ENCODE measurements around the gene PPP2R2C.

Gene PPP2R2C

GRCh38 chr4:6468376-6468775 lies 4.0 kb downstream of the PPP2R2C start:
- no peaks in the 10 kb centered on the region for H3K36me3 ChIP-seq (ENCODE audit: insufficient read depth, insufficient read length, low read length)
- peaks cover 71% of the 10 kb centered on the region for H3K27me3 ChIP-seq (ENCODE audit: insufficient read depth, insufficient read length)

GRCh38 chr4:6467600-6467999 lies 4.8 kb downstream of the PPP2R2C start:
- Histone ChIP-seq H3K4me1 (ENCODE audit: insufficient read depth, insufficient read length) (peaks cover 5% of the 10 kb centered on the region), H3K9ac (ENCODE audit: insufficient read length, low read depth) (no peak overlapping the region), H3K4me3 (ENCODE audit: insufficient read length, low read depth) (no peak overlapping the region), H3K36me3 (ENCODE audit: insufficient read depth, insufficient read length, low read length) (no peaks in the 10 kb centered on the region), H3K9me3 (ENCODE audit: insufficient read depth, low read length) (no peaks in the 10 kb centered on the region), H3K27me3 (ENCODE audit: insufficient read depth, insufficient read length) (peaks cover 63% of the 10 kb centered on the region)
- TF ChIP-seq YY1 (IDR thresholded peaks at IDR 0.05; ENCODE audit: insufficient read depth, insufficient read length) (no peak), ZNF274 (IDR thresholded peaks at IDR 0.05; ENCODE audit: low read depth, low read length) (no peak), SUZ12 (IDR thresholded peaks at IDR 0.05; ENCODE audit: extremely low read depth, insufficient read depth, insufficient read length) (no peak)
- DNase-seq (ENCODE audit: low read depth, low spot score): no peak

More at GRCh38 chr4:6468376-6468775, 4.0 kb downstream of the PPP2R2C start:
- TF ChIP-seq YY1 (IDR thresholded peaks at IDR 0.05; ENCODE audit: insufficient read depth, insufficient read length): no peak
- no peak for DNase-seq (ENCODE audit: low read depth, low spot score)
- Histone ChIP-seq H3K4me1 (ENCODE audit: insufficient read depth, insufficient read length) (peaks cover 5% of the 10 kb centered on the region), H3K9me3 (ENCODE audit: insufficient read depth, low read length) (no peaks in the 10 kb centered on the region), H3K9ac (ENCODE audit: insufficient read length, low read depth) (no peak overlapping the region), H3K4me3 (ENCODE audit: insufficient read length, low read depth) (no peak overlapping the region)

GRCh38 chr4:6466756-6467381 lies 5.5 kb downstream of the PPP2R2C start:
- DNase-seq (ENCODE audit: low read depth, low spot score): no peak
- TF ChIP-seq YY1 (IDR thresholded peaks at IDR 0.05; ENCODE audit: insufficient read depth, insufficient read length) (no peak), ZNF274 (IDR thresholded peaks at IDR 0.05; ENCODE audit: low read depth, low read length) (no peak), SUZ12 (IDR thresholded peaks at IDR 0.05; ENCODE audit: extremely low read depth, insufficient read depth, insufficient read length) (no peak)
- peaks cover 5% of the 10 kb centered on the region for H3K4me1 ChIP-seq (ENCODE audit: insufficient read depth, insufficient read length)

GRCh38 chr4:6465955-6466354 lies 6.5 kb downstream of the PPP2R2C start:
- Histone ChIP-seq H3K4me1 (ENCODE audit: insufficient read depth, insufficient read length) (peaks cover 5% of the 10 kb centered on the region), H3K9ac (ENCODE audit: insufficient read length, low read depth) (no peak overlapping the region), H3K36me3 (ENCODE audit: insufficient read depth, insufficient read length, low read length) (no peaks in the 10 kb centered on the region), H3K4me3 (ENCODE audit: insufficient read length, low read depth) (no peak overlapping the region), H3K9me3 (ENCODE audit: insufficient read depth, low read length) (no peaks in the 10 kb centered on the region), H3K27me3 (ENCODE audit: insufficient read depth, insufficient read length) (peaks cover 50% of the 10 kb centered on the region)
- no peak for DNase-seq (ENCODE audit: low read depth, low spot score)
- TF ChIP-seq YY1 (IDR thresholded peaks at IDR 0.05; ENCODE audit: insufficient read depth, insufficient read length): no peak
- no peak for TF ChIP-seq SUZ12 (IDR thresholded peaks at IDR 0.05; ENCODE audit: extremely low read depth, insufficient read depth, insufficient read length)
- no peak for TF ChIP-seq ZNF274 (IDR thresholded peaks at IDR 0.05; ENCODE audit: low read depth, low read length)

More at GRCh38 chr4:6466756-6467381, 5.5 kb downstream of the PPP2R2C start:
- Histone ChIP-seq H3K9me3 (ENCODE audit: insufficient read depth, low read length) (no peaks in the 10 kb centered on the region), H3K4me3 (ENCODE audit: insufficient read length, low read depth) (no peak overlapping the region), H3K27me3 (ENCODE audit: insufficient read depth, insufficient read length) (peaks cover 59% of the 10 kb centered on the region), H3K36me3 (ENCODE audit: insufficient read depth, insufficient read length, low read length) (no peaks in the 10 kb centered on the region), H3K9ac (ENCODE audit: insufficient read length, low read depth) (no peak overlapping the region)

- no peak for DNase-seq (ENCODE audit: low read depth, low spot score)
- H3K9ac ChIP-seq (ENCODE audit: insufficient read length, low read depth): no peak overlapping the region
- no peak overlapping the region for H3K4me3 ChIP-seq (ENCODE audit: insufficient read length, low read depth)
- H3K4me1 ChIP-seq (ENCODE audit: insufficient read depth, insufficient read length): peaks cover 5% of the 10 kb centered on the region
- peaks cover 41% of the 10 kb centered on the region for H3K27me3 ChIP-seq (ENCODE audit: insufficient read depth, insufficient read length)
- no peaks in the 10 kb centered on the region for H3K36me3 ChIP-seq (ENCODE audit: insufficient read depth, insufficient read length, low read length)
- no peaks in the 10 kb centered on the region for H3K9me3 ChIP-seq (ENCODE audit: insufficient read depth, low read length)
- TF ChIP-seq YY1 (IDR thresholded peaks at IDR 0.05; ENCODE audit: insufficient read depth, insufficient read length) (no peak), ZNF274 (IDR thresholded peaks at IDR 0.05; ENCODE audit: low read depth, low read length) (no peak), SUZ12 (IDR thresholded peaks at IDR 0.05; ENCODE audit: extremely low read depth, insufficient read depth, insufficient read length) (no peak)
Measured at GRCh38 chr4:6464842-6465588, 7.4 kb downstream of the PPP2R2C start.

GRCh38 chr4:6463311-6464289 lies 8.8 kb downstream of the PPP2R2C start:
- no peak for DNase-seq (ENCODE audit: low read depth, low spot score)
- no peak overlapping the region for H3K4me3 ChIP-seq (ENCODE audit: insufficient read length, low read depth)
- no peaks in the 10 kb centered on the region for H3K9me3 ChIP-seq (ENCODE audit: insufficient read depth, low read length)
- peaks cover 27% of the 10 kb centered on the region for H3K27me3 ChIP-seq (ENCODE audit: insufficient read depth, insufficient read length)
- H3K4me1 ChIP-seq (ENCODE audit: insufficient read depth, insufficient read length): peaks cover 5% of the 10 kb centered on the region
- no peak overlapping the region for H3K9ac ChIP-seq (ENCODE audit: insufficient read length, low read depth)
- H3K36me3 ChIP-seq (ENCODE audit: insufficient read depth, insufficient read length, low read length): no peaks in the 10 kb centered on the region
- TF ChIP-seq SUZ12 (IDR thresholded peaks at IDR 0.05; ENCODE audit: extremely low read depth, insufficient read depth, insufficient read length): no peak
- no peak for TF ChIP-seq YY1 (IDR thresholded peaks at IDR 0.05; ENCODE audit: insufficient read depth, insufficient read length)
- no peak for TF ChIP-seq ZNF274 (IDR thresholded peaks at IDR 0.05; ENCODE audit: low read depth, low read length)

Data from NT2/D1 (cell line).